K562 (cell line): ENCODE data around the gene SERINC5. TPM values are rescaled to one million over a fixed set of nuclear protein-coding genes. Genes with fewer than 3 reads are reported as not detected.

Source experiments
- BACH1 ChIP-seq: fragments of 200-800 bp; sonication (Bioruptor generic); IDR thresholded peaks from 2 replicates; pipeline ENCODE4 v1.6.1; 2016; ENCODE audit warnings: missing genetic modification characterization, missing compliant biosample characterization
- BRD4 ChIP-seq: fragments of 200-600 bp; sonication (generic); IDR thresholded peaks from 2 replicates; pipeline ENCODE4 v1.6.1; 2017; ENCODE audit warnings: inconsistent platforms
- HCFC1 ChIP-seq: IDR thresholded peaks from 2 replicates; pipeline ENCODE4 v1.6.1; 2012; ENCODE audit warnings: low read depth, low read length, improper control_type of control experiment
- ID3 ChIP-seq, 2 experiments: fragments of 250-450 bp in 1 of 2; fragments of 450-650 bp in 1 of 2; sonication (Bioruptor Pico) in 1 of 2; IDR thresholded peaks; 2 replicates each; pipeline versions ENCODE4 v1.6.1 to v1.8.0; 2016 to 2021; ENCODE audit warnings: mild to moderate bottlenecking in 2 of 2, moderate library complexity in 2 of 2, missing compliant biosample characterization in 1 of 2, missing genetic modification characterization in 1 of 2
- NFIX ChIP-seq: fragments of 250-450 bp; sonication (Bioruptor Pico); IDR thresholded peaks from 2 replicates; pipeline ENCODE4 v1.4.0; 2020; ENCODE audit warnings: low read depth, mild to moderate bottlenecking, moderate library complexity
- TRIM28 ChIP-seq: fragments of 450-650 bp; IDR thresholded peaks from 2 replicates; pipeline ENCODE4 v1.6.1; 2017
- UBTF ChIP-seq, 2 experiments: IDR thresholded peaks; 2 replicates each; pipeline ENCODE4 v1.6.1; 2012; ENCODE audit warnings: improper control_type of control experiment in 2 of 2, low read depth in 2 of 2, low read length in 2 of 2, borderline replicate concordance in 1 of 2
- YBX1 ChIP-seq: fragments of 450-650 bp; IDR thresholded peaks from 2 replicates; pipeline ENCODE4 v1.7.1; 2016; ENCODE audit warnings: mild to moderate bottlenecking
- ZNF431 ChIP-seq: sonication (generic); formaldehyde crosslinking; IDR thresholded peaks from 2 replicates; pipeline ENCODE4 v1.8.0; 2022; ENCODE audit warnings: mild to moderate bottlenecking, missing genetic modification reagents
- ZNF655 ChIP-seq: fragments of 250-450 bp; sonication (Bioruptor Pico); IDR thresholded peaks from 2 replicates; pipeline ENCODE4 v1.5.0; 2021
- polyA plus RNA-seq, 8 experiments: library from polyadenylated mRNA; depleted of rRNA in 4 of 8; stranded (reverse) in 5 of 8; unstranded in 3 of 8; fragments of >200 nt; fragmentation: Nextera tagmentation in 2 of 8; fragmentation: Illumina TruSeq in 1 of 8; extraction: Ambion mirVana in 2 of 8; extraction: Trizol in 1 of 8; gene quantifications; 2 replicates each; pipeline versions ENCODE4 v1.2.1 to v1.2.3, GENCODE V29; 2011 to 2014; ENCODE audit warnings: inconsistent platforms in 1 of 8, missing spikeins in 1 of 8
- total RNA-seq, 7 experiments: library from RNA; depleted of rRNA in 6 of 7; stranded (reverse); fragments of >200 nt in 6 of 7; fragmentation: Illumina TruSeq in 2 of 7; extraction: Trizol in 2 of 7; gene quantifications; 2 replicates each; pipeline versions ENCODE4 v1.2.1 to v1.2.3, GENCODE V29; 2011 to 2021; ENCODE audit warnings: low replicate concordance in 1 of 7
- TF ChIP-seq, protein P1 (sequence below): fragments of 450-650 bp; IDR thresholded peaks from 2 replicates; pipeline ENCODE4 v1.7.1; 2018; ENCODE audit warnings: mild to moderate bottlenecking, low read depth; ENCODE audit not compliant: partially characterized antibody

Gene SERINC5
- total and polyA plus RNA-seq, 9 of the 15 experiments (the other 6 are each of a cell fraction or from before 2014, with no cell fraction given): 1.4 to 7.9 (median 3.7) TPM

GRCh38 chr5:80076131-80077050 lies 179.5 kb downstream of the SERINC5 start (continued):
- TF ChIP-seq NFIX (CRISPR knock-in tag) (no peak), TRIM28 (no peak), YBX1 (no peak), HCFC1 (no peak), BRD4 (no peak), ZNF431 (CRISPR knock-in tag) (no peak), UBTF (IDR thresholded peaks at IDR 0.05; ENCODE audit: borderline replicate concordance in 1 of 2, low read depth in 2 of 2, low read length in 2 of 2) (no peak), BACH1 (tag) (no peak), ID3 (CRISPR knock-in tag; IDR thresholded peaks at IDR 0.05) (no peak), ID3 (tag; IDR thresholded peaks at IDR 0.05) (no peak), ZNF655 (no peak)
- TF ChIP-seq, protein P1, sequence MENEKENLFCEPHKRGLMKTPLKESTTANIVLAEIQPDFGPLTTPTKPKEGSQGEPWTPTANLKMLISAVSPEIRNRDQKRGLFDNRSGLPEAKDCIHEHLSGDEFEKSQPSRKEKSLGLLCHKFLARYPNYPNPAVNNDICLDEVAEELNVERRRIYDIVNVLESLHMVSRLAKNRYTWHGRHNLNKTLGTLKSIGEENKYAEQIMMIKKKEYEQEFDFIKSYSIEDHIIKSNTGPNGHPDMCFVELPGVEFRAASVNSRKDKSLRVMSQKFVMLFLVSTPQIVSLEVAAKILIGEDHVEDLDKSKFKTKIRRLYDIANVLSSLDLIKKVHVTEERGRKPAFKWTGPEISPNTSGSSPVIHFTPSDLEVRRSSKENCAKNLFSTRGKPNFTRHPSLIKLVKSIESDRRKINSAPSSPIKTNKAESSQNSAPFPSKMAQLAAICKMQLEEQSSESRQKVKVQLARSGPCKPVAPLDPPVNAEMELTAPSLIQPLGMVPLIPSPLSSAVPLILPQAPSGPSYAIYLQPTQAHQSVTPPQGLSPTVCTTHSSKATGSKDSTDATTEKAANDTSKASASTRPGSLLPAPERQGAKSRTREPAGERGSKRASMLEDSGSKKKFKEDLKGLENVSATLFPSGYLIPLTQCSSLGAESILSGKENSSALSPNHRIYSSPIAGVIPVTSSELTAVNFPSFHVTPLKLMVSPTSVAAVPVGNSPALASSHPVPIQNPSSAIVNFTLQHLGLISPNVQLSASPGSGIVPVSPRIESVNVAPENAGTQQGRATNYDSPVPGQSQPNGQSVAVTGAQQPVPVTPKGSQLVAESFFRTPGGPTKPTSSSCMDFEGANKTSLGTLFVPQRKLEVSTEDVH: no peak
